GM18951 (cell line): ENCODE results near the gene USH1C.

Source experiments
- POLR2A ChIP-seq: IDR thresholded peaks from 4 replicates; pipeline ENCODE4 v1.6.1; 2011; ENCODE audit warnings: mild to moderate bottlenecking; ENCODE audit not compliant: insufficient read length, insufficient read depth; ENCODE audit errors: extremely low read depth
- in situ Hi-C: fragments of 300-500 bp; cut with MboI; formaldehyde crosslinking; loops from one replicate; pipeline ENCODE4 v1.12.0; 2022; ENCODE audit warnings: low sequenced_read_pairs, mixed read lengths, inconsistent platforms; ENCODE audit not compliant: unreplicated experiment

The USH1C gene

GRCh38 chr11:17521106-17521900 lies 22.9 kb downstream of the USH1C start:
- in situ Hi-C loops: loop anchor here (25.0 kb wide), 1 partner anchor 284 kb away; no protein-coding TSS in a partner anchor
- no peak for TF ChIP-seq POLR2A

DNA sequence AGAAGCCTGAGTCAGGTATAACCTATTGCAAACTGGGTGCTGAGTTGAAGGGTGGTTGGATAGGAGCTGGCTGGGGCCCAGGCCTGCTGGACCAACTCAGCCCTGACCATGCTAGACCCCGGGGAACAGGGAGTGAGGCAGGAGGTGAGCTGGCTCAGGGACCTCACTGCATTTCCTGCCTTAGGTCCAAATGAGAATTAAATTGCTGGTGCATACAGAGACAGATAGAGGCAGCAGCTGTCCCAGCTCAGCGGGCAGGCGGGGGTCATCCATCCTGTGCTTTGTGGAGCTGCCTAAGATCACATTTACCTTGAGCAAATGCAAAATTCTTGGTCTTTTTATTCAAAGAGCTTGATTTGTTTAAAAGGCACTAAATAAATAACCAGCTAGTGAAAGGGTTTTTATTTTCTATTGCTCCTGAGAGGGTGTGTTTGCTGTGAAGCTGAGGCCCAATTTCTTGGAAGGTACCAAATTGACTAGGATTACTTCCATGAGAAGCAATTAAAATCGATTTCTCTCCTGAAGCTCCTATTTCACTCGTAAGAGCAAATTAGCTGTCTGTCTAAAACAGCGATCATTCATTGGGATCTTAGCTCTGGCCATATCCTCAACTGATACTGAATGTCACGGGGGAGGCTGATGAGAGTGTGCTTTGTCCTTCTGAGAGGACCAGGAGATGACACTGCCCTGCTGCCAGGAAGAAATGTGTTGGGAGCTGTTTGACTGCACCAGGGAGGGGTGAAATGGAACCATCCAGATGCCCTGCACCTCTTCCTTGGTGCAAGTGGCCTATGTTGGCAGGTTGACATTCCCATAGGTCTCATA lies 24.9 kb downstream of the USH1C start:
- in situ Hi-C loops: loop anchor here (10.0 to 25.0 kb wide), 2 partner anchors 124 to 282 kb away; no protein-coding TSS in a partner anchor
- TF ChIP-seq POLR2A: no peak

GRCh38 chr11:17518366-17518765 lies 25.9 kb downstream of the USH1C start:
- no peak for TF ChIP-seq POLR2A
- in situ Hi-C loops: loop anchor here (10.0 to 25.0 kb wide), 2 partner anchors 124 to 281 kb away; no protein-coding TSS in a partner anchor

DNA sequence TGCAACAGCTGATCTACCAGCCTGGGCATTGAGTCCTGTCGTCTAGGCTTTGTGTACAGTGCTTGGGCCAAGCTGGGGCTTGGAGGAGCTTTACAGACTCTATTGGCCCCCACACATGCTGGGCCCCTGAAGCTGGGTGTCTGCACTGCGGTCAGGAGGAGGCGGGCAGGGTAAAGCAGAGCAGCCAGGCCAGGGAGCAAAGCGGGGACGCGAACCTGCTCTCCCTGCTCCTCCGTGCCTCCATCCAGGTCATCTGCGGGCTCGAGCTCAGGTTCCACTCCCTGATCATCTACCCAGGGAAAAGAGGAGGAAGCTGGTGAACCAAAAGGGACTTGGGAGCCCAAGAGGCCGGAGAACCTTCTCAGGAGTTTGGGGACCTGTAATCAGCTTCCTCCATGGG lies 27.0 kb downstream of the USH1C start:
- in situ Hi-C loops: loop anchor here (10.0 to 25.0 kb wide), 2 partner anchors 122 to 280 kb away; no protein-coding TSS in a partner anchor
- no peak for TF ChIP-seq POLR2A

GRCh38 chr11:17516551-17517150 lies 27.6 kb downstream of the USH1C start:
- in situ Hi-C loops: loop anchor here (10.0 to 25.0 kb wide), 2 partner anchors 122 to 279 kb away; no protein-coding TSS in a partner anchor
- TF ChIP-seq POLR2A: no peak

DNA sequence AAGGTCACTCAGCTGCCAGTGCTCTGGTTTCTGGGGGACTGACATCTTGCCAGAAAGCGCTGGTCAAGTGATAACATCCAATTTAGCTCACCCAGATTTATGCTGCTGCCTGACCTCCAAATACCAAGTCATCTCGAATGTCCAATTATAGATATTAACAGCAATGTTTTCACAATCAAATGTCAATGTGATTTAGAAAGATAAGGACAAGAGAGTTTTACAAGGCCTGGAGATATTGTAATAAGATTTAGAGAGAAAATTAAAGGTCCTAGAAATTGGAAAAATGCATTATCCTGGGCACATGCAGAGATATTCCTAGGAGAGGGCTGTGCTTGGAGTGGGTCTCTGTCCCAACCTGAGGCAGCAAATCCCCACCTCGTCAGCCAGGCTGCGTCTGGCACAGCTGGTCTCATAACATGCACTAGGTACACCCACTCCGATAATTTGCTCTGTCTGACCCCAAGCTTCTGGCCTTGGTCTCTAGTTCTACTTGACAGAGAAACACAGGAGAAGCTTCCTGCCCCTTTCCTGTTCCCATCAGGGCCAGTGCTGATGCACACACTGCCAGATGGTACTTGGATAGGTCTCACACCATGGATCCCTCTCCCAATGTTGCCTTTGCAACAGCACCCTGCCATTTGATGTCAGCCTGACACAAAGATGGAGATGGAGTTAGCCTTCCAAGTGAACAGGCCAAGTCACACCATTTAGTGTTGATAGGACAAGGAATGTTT lies 28.6 kb downstream of the USH1C start:
- in situ Hi-C loops: loop anchor here (10.0 to 25.0 kb wide), 2 partner anchors 121 to 278 kb away; no protein-coding TSS in a partner anchor
- TF ChIP-seq POLR2A: no peak

GRCh38 chr11:17514476-17514875 lies 29.7 kb downstream of the USH1C start:
- in situ Hi-C loops: loop anchor here (10.0 to 25.0 kb wide), 2 partner anchors 120 to 277 kb away; no protein-coding TSS in a partner anchor
- no peak for TF ChIP-seq POLR2A

DNA sequence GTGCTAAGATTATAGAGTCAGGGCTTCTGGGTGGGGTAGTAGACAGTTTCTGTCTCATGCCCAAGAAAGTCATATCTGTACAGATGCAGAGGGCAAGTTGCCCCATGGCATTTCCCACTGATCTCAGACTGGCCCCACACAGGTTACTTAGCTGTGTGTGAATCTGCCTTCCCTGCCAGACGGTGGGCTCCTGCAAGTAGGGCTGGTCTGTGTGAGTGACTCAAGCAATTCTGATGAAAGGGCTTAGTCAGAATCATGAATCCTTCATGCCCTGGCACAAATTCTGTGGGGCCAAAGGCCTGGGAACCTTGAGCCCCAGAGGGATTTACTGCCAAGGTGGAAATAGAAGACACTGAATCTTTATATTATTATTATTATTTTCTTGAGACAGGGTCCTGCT lies 30.4 kb downstream of the USH1C start:
- in situ Hi-C loops: loop anchor here (10.0 to 25.0 kb wide), 2 partner anchors 119 to 277 kb away; no protein-coding TSS in a partner anchor
- no peak for TF ChIP-seq POLR2A

GRCh38 chr11:17512101-17512500 lies 32.1 kb downstream of the USH1C start:
- TF ChIP-seq POLR2A: no peak
- in situ Hi-C loops: loop anchor here (10.0 to 25.0 kb wide), 2 partner anchors 117 to 275 kb away; no protein-coding TSS in a partner anchor

DNA sequence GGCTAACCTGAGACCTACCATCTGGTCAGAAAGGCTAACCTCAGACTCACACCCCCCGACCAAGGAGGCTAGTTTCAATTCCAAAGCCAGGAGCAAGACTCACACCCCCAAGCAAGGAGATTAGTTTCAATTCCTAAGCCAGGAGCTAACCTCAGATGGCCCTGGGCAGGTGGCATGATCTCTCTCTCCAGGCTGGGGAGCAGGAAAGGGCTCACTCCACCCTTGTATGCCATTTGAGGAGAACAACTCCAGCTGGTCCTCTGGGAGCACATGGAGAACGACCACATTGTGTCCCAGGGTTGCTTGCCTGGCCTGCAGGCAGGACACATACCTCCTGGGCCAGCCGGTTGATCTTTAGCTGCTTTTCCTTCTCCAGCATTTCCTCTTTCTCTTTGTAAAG lies 32.6 kb downstream of the USH1C start:
- TF ChIP-seq POLR2A: no peak
- in situ Hi-C loops: loop anchor here (10.0 to 25.0 kb wide), 2 partner anchors 117 to 274 kb away; no protein-coding TSS in a partner anchor

- in situ Hi-C loops: loop anchor here (10.0 to 25.0 kb wide), 2 partner anchors 116 to 273 kb away; no protein-coding TSS in a partner anchor
- TF ChIP-seq POLR2A: no peak
Observed at GRCh38 chr11:17510507-17511206, 33.6 kb downstream of the USH1C start.
